IMR-90 (cell line): Measurements from ENCODE around the gene SHLD1. TPM values are rescaled to one million over a fixed set of nuclear protein-coding genes. Genes with fewer than 3 reads are reported as not detected.

Experiments used
- ATAC-seq: fragments of 200-7000 bp; cut with Tn5 transposase; 2 replicates; pipeline ENCODE4 v1.9.1; 2020; ENCODE audit warnings: low read depth, mild to moderate bottlenecking, moderate library complexity
- BruUV-seq: library from RNA; stranded (reverse); fragments of 400-500 nt; replicated peaks from 2 replicates; lab custom pipeline; 2021; lab: Mats Ljungman, UMichigan
- CTCF ChIA-PET: fragments of 300-600 bp; formaldehyde crosslinking; extraction: SDS; loops from one replicate; lab custom pipeline; 2021; ENCODE audit warnings: antibody characterized with exemption; lab: Yijun Ruan, JAX
- POLR2A ChIA-PET: fragments of 300-600 bp; sonication (Branson Sonifier 250); formaldehyde crosslinking; loops from one replicate; lab custom pipeline; 2022; ENCODE audit warnings: antibody characterized with exemption; ENCODE audit not compliant: unreplicated experiment; lab: Charles Lee
- DNase-seq: peaks from one replicate; pipeline ENCODE4 v3.0.0; 2013
- H2AFZ ChIP-seq: replicated peaks from 2 replicates; pipeline ENCODE3; 2013; ENCODE audit warnings: low read length, mild to moderate bottlenecking; ENCODE audit not compliant: poor library complexity
- H2AK5ac ChIP-seq: 2 replicates; pipeline ENCODE4 v1.6.1; 2013; ENCODE audit warnings: low read depth, low read length, inconsistent platforms
- H2AK9ac ChIP-seq: replicated peaks from 2 replicates; pipeline ENCODE3; 2013; ENCODE audit warnings: mild to moderate bottlenecking, low read depth, low read length, moderate library complexity; ENCODE audit not compliant: poor library complexity
- H2BK120ac ChIP-seq: 2 replicates; pipeline ENCODE4 v1.6.1; 2013; ENCODE audit warnings: low read depth, low read length, inconsistent platforms
- H2BK15ac ChIP-seq: 3 replicates; pipeline ENCODE4 v1.6.1; 2013; ENCODE audit warnings: low read depth, low read length, inconsistent platforms
- H2BK20ac ChIP-seq: 2 replicates; pipeline ENCODE4 v1.6.1; 2013; ENCODE audit warnings: low read depth, mild to moderate bottlenecking, inconsistent platforms, low read length, moderate library complexity
- H2BK5ac ChIP-seq: 2 replicates; pipeline ENCODE4 v1.6.1; 2013; ENCODE audit warnings: mild to moderate bottlenecking, low read depth, low read length, inconsistent platforms; ENCODE audit not compliant: poor library complexity, severe bottlenecking
- H3K14ac ChIP-seq: replicated peaks from 2 replicates; pipeline ENCODE4 v1.6.1; 2013; ENCODE audit warnings: low read depth, low read length, inconsistent platforms
- H3K18ac ChIP-seq: 2 replicates; pipeline ENCODE4 v1.6.1; 2013; ENCODE audit warnings: low read depth, low read length, control low read depth
- H3K23ac ChIP-seq: 2 replicates; pipeline ENCODE4 v1.6.1; 2013; ENCODE audit warnings: low read depth, low read length, inconsistent platforms
- H3K27ac ChIP-seq: 2 replicates; pipeline ENCODE4 v1.5.1; 2013; ENCODE audit warnings: mild to moderate bottlenecking, control low read depth, low read length; ENCODE audit not compliant: insufficient read depth
- H3K27me3 ChIP-seq: 2 replicates; pipeline ENCODE4 v1.6.1; 2013; ENCODE audit warnings: low read length; ENCODE audit not compliant: control insufficient read depth, insufficient read depth
- H3K36me3 ChIP-seq: 2 replicates; pipeline ENCODE4 v1.6.1; 2013; ENCODE audit warnings: low read length, mixed read lengths; ENCODE audit not compliant: control insufficient read depth, insufficient read depth
- H3K4ac ChIP-seq: 2 replicates; pipeline ENCODE4 v1.6.1; 2013; ENCODE audit warnings: low read depth, low read length, inconsistent platforms
- H3K4me1 ChIP-seq: 2 replicates; pipeline ENCODE4 v1.6.1; 2013; ENCODE audit warnings: low read length, mixed read lengths; ENCODE audit not compliant: control insufficient read depth, insufficient read depth
- H3K4me2 ChIP-seq: 2 replicates; pipeline ENCODE4 v1.6.1; 2013; ENCODE audit warnings: low read depth, mild to moderate bottlenecking, control low read depth, low read length, moderate library complexity
- H3K4me3 ChIP-seq: 2 replicates; pipeline ENCODE4 v1.5.1; 2013; ENCODE audit warnings: low read depth, mild to moderate bottlenecking, control low read depth, low read length, moderate library complexity; ENCODE audit not compliant: insufficient read depth
- H3K56ac ChIP-seq: 2 replicates; pipeline ENCODE4 v1.6.1; 2013; ENCODE audit warnings: low read length, inconsistent platforms; ENCODE audit not compliant: insufficient read depth; ENCODE audit errors: extremely low read depth
- H3K79me1 ChIP-seq, 2 experiments: 2 replicates each; pipeline ENCODE4 v1.6.1; 2013; ENCODE audit warnings: low read length in 2 of 2, inconsistent platforms in 1 of 2, low read depth in 1 of 2
- H3K9ac ChIP-seq: 2 replicates; pipeline ENCODE4 v1.6.1; 2013; ENCODE audit warnings: low read depth, low read length, control low read depth
- H3K9me1 ChIP-seq: 2 replicates; pipeline ENCODE4 v1.6.1; 2013; ENCODE audit warnings: low read length, inconsistent platforms; ENCODE audit not compliant: insufficient read depth
- H3K9me3 ChIP-seq: 2 replicates; pipeline ENCODE4 v1.6.1; 2013; ENCODE audit warnings: low read length; ENCODE audit not compliant: control insufficient read depth, insufficient read depth
- H4K20me1 ChIP-seq: 2 replicates; pipeline ENCODE4 v1.6.1; 2013; ENCODE audit warnings: low read length, inconsistent platforms; ENCODE audit not compliant: insufficient read depth
- H4K5ac ChIP-seq: 2 replicates; pipeline ENCODE4 v1.6.1; 2013; ENCODE audit warnings: mild to moderate bottlenecking, low read depth, low read length, control low read depth
- H4K8ac ChIP-seq, 2 experiments: 2 replicates each; pipeline ENCODE4 v1.6.1; 2013; ENCODE audit warnings: low read depth in 2 of 2, low read length in 2 of 2, control low read depth in 1 of 2, inconsistent platforms in 1 of 2
- H4K91ac ChIP-seq: 2 replicates; pipeline ENCODE4 v1.6.1; 2013; ENCODE audit warnings: low read depth, low read length, inconsistent platforms; ENCODE audit not compliant: insufficient read depth
- BHLHE40 ChIP-seq: fragments of 150-350 bp; IDR thresholded peaks from 2 replicates; pipeline ENCODE4 v1.6.1; 2016; ENCODE audit warnings: mild to moderate bottlenecking, low read depth, low read length
- CEBPB ChIP-seq: IDR thresholded peaks from 2 replicates; pipeline ENCODE4 v1.6.1; 2012; ENCODE audit warnings: low read depth, low read length, improper control_type of control experiment
- CHD1 ChIP-seq: IDR thresholded peaks from 2 replicates; pipeline ENCODE4 v1.6.1; 2012; ENCODE audit warnings: low read depth, low read length, improper control_type of control experiment
- CTCF ChIP-seq: conservative IDR thresholded peaks from 2 replicates; pipeline ENCODE4 v1.5.1; 2012; ENCODE audit warnings: mild to moderate bottlenecking, low read depth, low read length, improper control_type of control experiment
- ELK1 ChIP-seq: fragments of 150-350 bp; IDR thresholded peaks from 2 replicates; pipeline ENCODE4 v1.6.1; 2016; ENCODE audit warnings: low read depth, mild to moderate bottlenecking, low read length, moderate library complexity, borderline replicate concordance
- FOS ChIP-seq: fragments of 150-350 bp; IDR thresholded peaks from 2 replicates; pipeline ENCODE4 v1.6.1; 2016; ENCODE audit warnings: low read depth, low read length
- MAFK ChIP-seq: IDR thresholded peaks from 2 replicates; pipeline ENCODE4 v1.6.1; 2012; ENCODE audit warnings: low read depth, low read length, improper control_type of control experiment
- MAZ ChIP-seq: IDR thresholded peaks from 2 replicates; pipeline ENCODE4 v1.6.1; 2012; ENCODE audit warnings: low read depth, mild to moderate bottlenecking, low read length, improper control_type of control experiment, moderate library complexity, borderline replicate concordance
- MXI1 ChIP-seq: IDR thresholded peaks from 2 replicates; pipeline ENCODE4 v1.6.1; 2012; ENCODE audit warnings: low read depth, mild to moderate bottlenecking, low read length, moderate library complexity, borderline replicate concordance
- NFE2L2 ChIP-seq: fragments of 150-350 bp; IDR thresholded peaks from 2 replicates; pipeline ENCODE4 v1.6.1; 2016; ENCODE audit warnings: low read depth, mild to moderate bottlenecking, low read length
- POLR2A ChIP-seq: IDR thresholded peaks from 2 replicates; pipeline ENCODE4 v1.6.1; 2012; ENCODE audit warnings: mild to moderate bottlenecking, low read depth, low read length
- RCOR1 ChIP-seq: IDR thresholded peaks from 2 replicates; pipeline ENCODE4 v1.6.1; 2012; ENCODE audit warnings: mild to moderate bottlenecking, low read length, improper control_type of control experiment; ENCODE audit not compliant: insufficient replicate concordance
- RFX5 ChIP-seq: IDR thresholded peaks from 2 replicates; pipeline ENCODE4 v1.8.0; 2012; ENCODE audit warnings: low read depth, mild to moderate bottlenecking, low read length, moderate library complexity
- SMC3 ChIP-seq: fragments of 150-350 bp; IDR thresholded peaks from 2 replicates; pipeline ENCODE4 v1.6.1; 2016; ENCODE audit warnings: low read depth, mild to moderate bottlenecking, antibody characterized with exemption, low read length, moderate library complexity
- WGBS, 2 experiments: methylation state at CpG; one replicate each; pipeline versions ENCODE4 v1.1.5 to v1.1.7; 2013; ENCODE audit warnings: missing lambda C conversion rate in 2 of 2; ENCODE audit not compliant: insufficient read length in 1 of 2; ENCODE audit errors: extremely low coverage in 2 of 2; 5-methylcytosine and 5-hydroxymethylcytosine counted together
- dilution Hi-C: fragments of 300-500 bp; cut with HindIII; formaldehyde crosslinking; loops from one replicate; pipeline ENCODE4 v1.14.3; 2018; ENCODE audit warnings: low sequenced_read_pairs; ENCODE audit not compliant: unreplicated experiment
- in situ Hi-C: fragments of 300-500 bp; cut with MboI; formaldehyde crosslinking; loops from 3 replicates; pipeline ENCODE4 v1.14.3; 2019; ENCODE audit warnings: low sequenced_read_pairs, inconsistent platforms, mixed read lengths
- intact Hi-C: fragments of 100-400 bp; cut with micrococcal nuclease; formaldehyde crosslinking; loops from 2 replicates; pipeline ENCODE4 v1.10.0; 2022
- polyA plus RNA-seq, 3 experiments: library from polyadenylated mRNA; depleted of rRNA; stranded (reverse); fragments of >200 nt; gene quantifications; 2 replicates each; pipeline ENCODE4 v1.2.3, GENCODE V29; 2012; ENCODE audit warnings: low replicate concordance in 1 of 3
- total RNA-seq: library from RNA; depleted of rRNA; stranded (reverse); fragments of >200 nt; gene quantifications from 2 replicates; pipeline ENCODE4 v1.2.3, GENCODE V29; 2012
- TF ChIP-seq, protein P1 (sequence below): fragments of 150-350 bp; IDR thresholded peaks from 2 replicates; pipeline ENCODE4 v1.6.1; 2017; ENCODE audit warnings: mild to moderate bottlenecking, antibody characterized with exemption, low read length, low read depth

The SHLD1 gene
- total and polyA plus RNA-seq, 2 of the 4 experiments (the other 2 are of a cell fraction) = 2.6 to 3.0 TPM

DNA sequence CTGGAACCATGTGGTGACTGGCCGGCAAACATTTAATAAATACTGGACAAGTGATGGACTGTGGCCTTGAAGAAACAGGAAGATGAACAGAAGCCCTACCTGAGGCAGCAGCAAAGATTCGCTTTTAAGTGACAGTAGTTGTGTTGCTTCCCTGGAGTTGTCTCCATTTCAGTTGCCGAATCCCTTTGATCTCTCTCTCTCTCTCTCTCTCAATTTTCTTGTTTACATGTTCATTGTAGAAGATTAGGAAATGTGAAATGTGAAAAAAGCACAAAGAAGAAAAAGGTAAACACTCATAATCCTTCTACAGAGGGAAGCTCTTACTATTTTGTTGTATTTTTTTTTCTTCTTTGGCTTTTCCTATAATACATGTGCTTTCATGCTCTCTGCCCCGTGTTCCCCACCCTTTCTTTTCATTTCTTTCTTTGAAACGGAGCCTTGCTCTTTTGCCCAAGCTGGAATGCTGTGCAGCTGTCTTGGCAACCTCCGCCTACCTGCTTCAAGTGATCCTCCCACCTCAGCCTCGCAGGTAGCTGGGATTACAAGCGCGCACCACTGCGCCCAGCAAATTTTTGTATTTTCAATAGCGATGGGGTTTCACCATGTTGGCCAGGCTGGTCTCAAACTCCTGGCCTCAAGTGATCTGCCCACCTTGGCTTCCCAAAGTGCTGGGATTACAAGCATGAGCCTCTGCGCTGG is 81.5 kb downstream of the SHLD1 start:
- Histone ChIP-seq H3K14ac (no peak overlapping the region), H3K27me3 (no peaks in the 10 kb centered on the region), H2BK20ac (no peak overlapping the region), H2AK5ac (no peak overlapping the region), H3K9me1 (peaks cover 5% of the 10 kb centered on the region; the same call in 1 of the 2 replicates), H3K4me1 (peaks cover 6% of the 10 kb centered on the region; the same call in 1 of the 2 replicates), H3K23ac (no peak overlapping the region), H4K5ac (no peak overlapping the region), H3K36me3 (no peaks in the 10 kb centered on the region), H3K4me3 (no peak overlapping the region), H4K91ac (no peak overlapping the region), H2BK120ac (no peak overlapping the region), H4K8ac (no peak overlapping the region), H3K4me2 (no peak overlapping the region), H3K79me1 (no peaks in the 10 kb centered on the region), H2BK5ac (no peak overlapping the region), H3K9me3 (no peaks in the 10 kb centered on the region), H2BK15ac (no peak overlapping the region), H4K20me1 (no peaks in the 10 kb centered on the region), H2AFZ (no peak overlapping the region), H3K27ac (no peak overlapping the region), H3K9ac (no peak overlapping the region), H3K18ac (no peak overlapping the region), H3K4ac (no peak overlapping the region), H2AK9ac (no peak overlapping the region), H3K56ac (no peak overlapping the region)
- BruUV-seq = no TSS peak
- intact Hi-C loops = no loop called here
- TF ChIP-seq RCOR1 (no peak), BHLHE40 (no peak), RFX5 (no peak), MAZ (no peak), CTCF (no peak), MXI1 (no peak), SMC3 (no peak), FOS (no peak), MAFK (no peak), POLR2A (no peak), ELK1 (no peak), CEBPB (no peak), NFE2L2 (no peak), CHD1 (no peak)
- TF ChIP-seq, protein P1, sequence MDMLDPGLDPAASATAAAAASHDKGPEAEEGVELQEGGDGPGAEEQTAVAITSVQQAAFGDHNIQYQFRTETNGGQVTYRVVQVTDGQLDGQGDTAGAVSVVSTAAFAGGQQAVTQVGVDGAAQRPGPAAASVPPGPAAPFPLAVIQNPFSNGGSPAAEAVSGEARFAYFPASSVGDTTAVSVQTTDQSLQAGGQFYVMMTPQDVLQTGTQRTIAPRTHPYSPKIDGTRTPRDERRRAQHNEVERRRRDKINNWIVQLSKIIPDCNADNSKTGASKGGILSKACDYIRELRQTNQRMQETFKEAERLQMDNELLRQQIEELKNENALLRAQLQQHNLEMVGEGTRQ = no peak
- in situ Hi-C loops = no loop called here
- DNase-seq (no peak), ATAC-seq (no peak)
- ChIA-PET CTCF (no interaction called here), POLR2A (no interaction called here)
- WGBS, 2 experiments = 58% methylated on average over 4 of the region's 12 CpGs; no CpG with 5 or more reads in 1 of the 2 experiments
- dilution Hi-C loops = no loop called here
